ENCODE results near the gene NSL1. TPM values are rescaled to one million over a fixed set of nuclear protein-coding genes. Genes with fewer than 3 reads are reported as not detected.

The NSL1 gene
- total and polyA plus RNA-seq, 9 of the 15 experiments (the other 6 are each of a cell fraction or from before 2014, with no cell fraction given), result 53.5 to 108 (median 59.1) TPM

DNA sequence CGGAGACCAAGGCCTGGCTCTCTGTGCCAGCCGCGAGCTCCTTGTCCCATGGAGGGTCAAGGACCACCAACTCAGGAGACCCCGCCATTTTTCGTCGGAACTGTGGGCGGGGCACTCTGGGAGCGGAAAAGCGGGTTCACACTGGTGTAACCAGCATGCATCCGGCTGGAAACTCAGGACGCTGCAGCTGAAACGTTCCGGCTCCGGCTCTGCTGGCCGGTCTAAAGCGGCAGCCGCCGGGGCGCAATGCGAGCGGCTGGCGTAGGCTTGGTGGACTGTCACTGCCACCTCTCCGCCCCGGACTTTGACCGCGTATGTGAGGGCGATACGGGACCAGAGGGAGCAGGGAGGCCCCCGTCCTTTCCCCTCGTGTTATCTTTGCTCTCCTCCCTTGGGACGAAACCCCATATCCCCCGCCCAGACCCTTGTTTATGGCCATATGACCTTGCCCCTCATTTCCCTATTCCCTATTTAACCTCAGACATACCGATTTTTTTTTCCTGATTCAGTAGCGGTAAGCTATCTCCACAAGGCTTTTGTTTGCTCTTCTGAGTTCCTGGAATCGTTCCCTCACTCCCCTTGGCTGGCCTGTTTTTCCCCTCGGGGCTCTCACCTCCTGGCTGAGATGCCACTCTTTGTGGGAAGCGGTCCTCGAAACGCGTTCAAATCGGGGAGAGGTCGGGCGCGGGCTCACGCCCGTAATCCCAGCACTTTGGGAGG lies at the start of gene NSL1, which contains the start of gene TATDN3 (continued):
- TF ChIP-seq SPI1 (IDR thresholded peaks at IDR 0.05; ENCODE audit: borderline replicate concordance, low read depth, low read length) (0 out of 2 replicates have a peak, but pooled peaks have one; percentile 0), ESRRA (IDR thresholded peaks at IDR 0.05; ENCODE audit: borderline replicate concordance, low read depth) (peak; percentile 93), ZNF584 (CRISPR knock-in tag; IDR thresholded peaks at IDR 0.05; ENCODE audit: low read depth) (peak; percentile 41; the same call in 1 of the 2 replicates), POLR2H (tag; IDR thresholded peaks at IDR 0.05; ENCODE audit: low read depth) (peak; percentile 87), POLR3G (IDR thresholded peaks at IDR 0.05; ENCODE audit: extremely low read depth, insufficient read length, insufficient replicate concordance) (no peak), RBM25 (IDR thresholded peaks at IDR 0.05; ENCODE audit: low read depth, low read length, severe bottlenecking) (no peak), ZNF830 (CRISPR knock-in tag; IDR thresholded peaks at IDR 0.05) (no peak), FOSL1 (tag; conservative IDR thresholded peaks at IDR 0.05) (peak; percentile 12; the same call in 1 of the 2 replicates), ZNF41 (CRISPR knock-in tag; conservative IDR thresholded peaks at IDR 0.05) (no peak; the same call in 1 of the 2 replicates), ARID2 (IDR thresholded peaks at IDR 0.05) (no peak), WHSC1 (IDR thresholded peaks at IDR 0.05; ENCODE audit: low read length) (no peak), FOXJ2 (tag; IDR thresholded peaks at IDR 0.05) (no peak; the same call in 1 of the 2 replicates), ZNF766 (CRISPR knock-in tag; conservative IDR thresholded peaks at IDR 0.05) (peak; percentile 67), MEF2A (IDR thresholded peaks at IDR 0.05; ENCODE audit: control insufficient read depth, low read depth, low read length) (0 out of 2 replicates have a peak, but pooled peaks have one; percentile 45), BCOR (IDR thresholded peaks at IDR 0.05) (peak; percentile 85; the same call in 1 of the 2 replicates), EWSR1 (IDR thresholded peaks at IDR 0.05; ENCODE audit: borderline replicate concordance, low read depth, partially characterized antibody) (no peak), ZSCAN32 (CRISPR knock-in tag; IDR thresholded peaks at IDR 0.05) (0 out of 2 replicates have a peak, but pooled peaks have one; percentile 3), ZSCAN29 (IDR thresholded peaks at IDR 0.05) (peak; percentile 96), MXI1 (IDR thresholded peaks at IDR 0.05; ENCODE audit: low read depth, low read length) (peak; percentile 70; the same call in 1 of the 2 replicates), GABPB2 (CRISPR knock-in tag; conservative IDR thresholded peaks at IDR 0.05) (0 out of 2 replicates have a peak, but pooled peaks have one; percentile 4), POLR2G (IDR thresholded peaks at IDR 0.05; ENCODE audit: low read depth, low read length) (peak; percentile 98), ZNF76 (CRISPR knock-in tag; IDR thresholded peaks at IDR 0.05; ENCODE audit: borderline replicate concordance) (peak; percentile 87; the same call in 1 of the 2 replicates), ZNF282 (CRISPR knock-in tag; IDR thresholded peaks at IDR 0.05) (no peak), RBM14 (IDR thresholded peaks at IDR 0.05; ENCODE audit: borderline replicate concordance, insufficient read depth, low read depth, low read length) (no peak), ZNF507 (tag; conservative IDR thresholded peaks at IDR 0.05) (no peak), ZEB2 (IDR thresholded peaks at IDR 0.05) (peak; percentile 99), SRSF1 (IDR thresholded peaks at IDR 0.05; ENCODE audit: low read depth, low read length) (no peak), COPS2 (conservative IDR thresholded peaks at IDR 0.05) (no peak), CBFB (CRISPR knock-in tag; IDR thresholded peaks at IDR 0.05) (peak; percentile 93; the same call in 1 of the 2 replicates)
- TF ChIP-seq, protein P1, sequence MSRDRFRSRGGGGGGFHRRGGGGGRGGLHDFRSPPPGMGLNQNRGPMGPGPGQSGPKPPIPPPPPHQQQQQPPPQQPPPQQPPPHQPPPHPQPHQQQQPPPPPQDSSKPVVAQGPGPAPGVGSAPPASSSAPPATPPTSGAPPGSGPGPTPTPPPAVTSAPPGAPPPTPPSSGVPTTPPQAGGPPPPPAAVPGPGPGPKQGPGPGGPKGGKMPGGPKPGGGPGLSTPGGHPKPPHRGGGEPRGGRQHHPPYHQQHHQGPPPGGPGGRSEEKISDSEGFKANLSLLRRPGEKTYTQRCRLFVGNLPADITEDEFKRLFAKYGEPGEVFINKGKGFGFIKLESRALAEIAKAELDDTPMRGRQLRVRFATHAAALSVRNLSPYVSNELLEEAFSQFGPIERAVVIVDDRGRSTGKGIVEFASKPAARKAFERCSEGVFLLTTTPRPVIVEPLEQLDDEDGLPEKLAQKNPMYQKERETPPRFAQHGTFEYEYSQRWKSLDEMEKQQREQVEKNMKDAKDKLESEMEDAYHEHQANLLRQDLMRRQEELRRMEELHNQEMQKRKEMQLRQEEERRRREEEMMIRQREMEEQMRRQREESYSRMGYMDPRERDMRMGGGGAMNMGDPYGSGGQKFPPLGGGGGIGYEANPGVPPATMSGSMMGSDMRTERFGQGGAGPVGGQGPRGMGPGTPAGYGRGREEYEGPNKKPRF (IDR thresholded peaks at IDR 0.05; ENCODE audit: low read depth, low read length), result no peak

Measured in K562 (cell line).